ENCODE measurements around the gene EFNB3.

DNA sequence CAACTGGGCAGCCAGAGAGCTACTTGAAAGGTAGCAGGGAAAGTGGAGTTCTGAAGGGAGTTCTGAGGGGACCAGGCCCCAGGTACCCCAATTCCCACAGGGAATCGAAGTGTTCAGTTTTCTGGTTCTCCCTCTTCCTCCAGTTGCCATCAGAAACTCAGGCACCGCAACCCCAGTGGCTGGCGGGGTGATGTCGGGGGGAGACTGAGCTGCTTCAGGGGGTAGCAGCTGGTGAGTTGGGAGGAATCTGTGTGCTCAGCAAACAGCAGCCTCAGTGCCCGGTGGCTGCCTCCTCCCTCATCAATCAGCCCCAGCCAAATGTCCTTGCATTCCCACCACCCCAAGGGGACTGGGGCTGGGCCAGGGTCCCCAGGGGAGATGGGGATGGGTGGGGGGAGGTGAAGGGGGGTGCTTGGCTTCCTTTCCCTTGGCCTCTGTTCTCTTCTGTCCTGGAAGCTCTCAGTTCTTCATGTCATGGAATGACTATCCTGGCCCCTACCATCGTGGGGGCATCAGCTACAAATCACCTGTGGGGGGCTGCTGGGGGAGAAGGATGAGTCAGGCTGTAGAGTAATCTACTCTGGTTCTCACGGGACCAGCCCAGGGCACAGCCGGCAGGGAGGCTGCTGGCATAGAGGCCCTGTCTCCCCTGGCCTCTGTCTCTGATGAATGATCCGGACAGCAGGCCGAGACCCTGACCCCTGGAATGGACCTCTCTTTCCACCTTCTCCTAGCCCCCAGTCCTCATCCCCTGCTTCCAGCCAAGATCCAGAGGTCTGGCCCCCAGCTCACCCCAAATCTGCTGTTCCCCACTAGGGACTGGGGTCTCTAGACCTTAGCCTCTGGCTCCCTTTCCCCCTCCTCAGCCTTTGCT lies 10.0 kb downstream of the EFNB3 start:
- TF ChIP-seq, protein P1, sequence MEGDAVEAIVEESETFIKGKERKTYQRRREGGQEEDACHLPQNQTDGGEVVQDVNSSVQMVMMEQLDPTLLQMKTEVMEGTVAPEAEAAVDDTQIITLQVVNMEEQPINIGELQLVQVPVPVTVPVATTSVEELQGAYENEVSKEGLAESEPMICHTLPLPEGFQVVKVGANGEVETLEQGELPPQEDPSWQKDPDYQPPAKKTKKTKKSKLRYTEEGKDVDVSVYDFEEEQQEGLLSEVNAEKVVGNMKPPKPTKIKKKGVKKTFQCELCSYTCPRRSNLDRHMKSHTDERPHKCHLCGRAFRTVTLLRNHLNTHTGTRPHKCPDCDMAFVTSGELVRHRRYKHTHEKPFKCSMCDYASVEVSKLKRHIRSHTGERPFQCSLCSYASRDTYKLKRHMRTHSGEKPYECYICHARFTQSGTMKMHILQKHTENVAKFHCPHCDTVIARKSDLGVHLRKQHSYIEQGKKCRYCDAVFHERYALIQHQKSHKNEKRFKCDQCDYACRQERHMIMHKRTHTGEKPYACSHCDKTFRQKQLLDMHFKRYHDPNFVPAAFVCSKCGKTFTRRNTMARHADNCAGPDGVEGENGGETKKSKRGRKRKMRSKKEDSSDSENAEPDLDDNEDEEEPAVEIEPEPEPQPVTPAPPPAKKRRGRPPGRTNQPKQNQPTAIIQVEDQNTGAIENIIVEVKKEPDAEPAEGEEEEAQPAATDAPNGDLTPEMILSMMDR (IDR thresholded peaks at IDR 0.05), result no peak
- TF ChIP-seq POLR2A (IDR thresholded peaks at IDR 0.05), result no peak
